CD14-positive monocyte (primary cell): ENCODE data around the gene CHN1. TPM values are rescaled to one million over a fixed set of nuclear protein-coding genes. Genes with fewer than 3 reads are reported as not detected.

ENCODE experiments used
- DNase-seq, 3 donors: peaks; one replicate each; pipeline ENCODE4 v3.0.0-alpha.2; 2011 to 2022
- H2AFZ ChIP-seq: 2 replicates; pipeline ENCODE4 v1.6.0; 2012; ENCODE audit warnings: mild to moderate bottlenecking, low read depth, low read length, inconsistent platforms; ENCODE audit not compliant: insufficient read depth, poor library complexity, severe bottlenecking
- H3K27ac ChIP-seq, 2 donors: 1 replicate in 1 of 2; 2 replicates in 1 of 2; pipeline ENCODE4 v1.5.1; 2012 to 2013; ENCODE audit warnings: low read length in 2 of 2, control low read depth in 1 of 2, inconsistent platforms in 1 of 2, low read depth in 1 of 2, mild to moderate bottlenecking in 1 of 2
- H3K27me3 ChIP-seq, 2 donors: one replicate each; pipeline versions ENCODE4 v1.6.0 to v1.6.1; 2011 to 2013; ENCODE audit warnings: low read length in 2 of 2; ENCODE audit not compliant: control insufficient read depth in 2 of 2, insufficient read depth in 2 of 2
- H3K36me3 ChIP-seq, 2 donors: replicated peaks in 1 of 2; 1 replicate in 1 of 2; 2 replicates in 1 of 2; pipeline versions ENCODE4 v1.5.1 to v1.6.1; 2012 to 2013; ENCODE audit warnings: low read length in 2 of 2, control low read depth in 1 of 2, inconsistent platforms in 1 of 2, mild to moderate bottlenecking in 1 of 2; ENCODE audit not compliant: insufficient read depth in 2 of 2, control insufficient read depth in 1 of 2
- H3K4me1 ChIP-seq, 2 donors: 1 replicate in 1 of 2; 2 replicates in 1 of 2; pipeline versions ENCODE4 v1.5.1 to v1.6.1; 2012 to 2013; ENCODE audit warnings: low read length in 2 of 2, control low read depth in 1 of 2, inconsistent platforms in 1 of 2, mild to moderate bottlenecking in 1 of 2, moderate library complexity in 1 of 2; ENCODE audit not compliant: insufficient read depth in 2 of 2, control insufficient read depth in 1 of 2
- H3K4me2 ChIP-seq: replicated peaks from 2 replicates; pipeline ENCODE3; 2012; ENCODE audit warnings: low read length, moderate library complexity, mild to moderate bottlenecking; ENCODE audit not compliant: poor library complexity, severe bottlenecking; ENCODE audit errors: extremely low read depth
- H3K4me3 ChIP-seq, 3 experiments: fragments of 200-600 bp in 1 of 3; sonication (generic) in 1 of 3; replicated peaks in 1 of 3; 1 replicate in 2 of 3; 2 replicates in 1 of 3; pipeline ENCODE4 v1.5.1; 2011 to 2013; ENCODE audit warnings: low read length in 3 of 3, mild to moderate bottlenecking in 3 of 3, control low read depth in 2 of 3, low read depth in 2 of 3, inconsistent platforms in 1 of 3, moderate library complexity in 1 of 3
- H3K79me2 ChIP-seq: 2 replicates; pipeline ENCODE4 v1.6.0; 2012; ENCODE audit warnings: mild to moderate bottlenecking, control low read depth, inconsistent platforms, low read length, moderate library complexity; ENCODE audit not compliant: insufficient read depth
- H3K9ac ChIP-seq: 2 replicates; pipeline ENCODE4 v1.6.0; 2017; ENCODE audit warnings: low read length, mild to moderate bottlenecking; ENCODE audit not compliant: insufficient read depth, poor library complexity, severe bottlenecking
- H3K9me3 ChIP-seq, 2 donors: replicated peaks in 1 of 2; 1 replicate in 1 of 2; 2 replicates in 1 of 2; pipeline versions ENCODE4 v1.5.1 to v1.6.1; 2012 to 2013; ENCODE audit warnings: low read length in 2 of 2, control low read depth in 1 of 2; ENCODE audit not compliant: control insufficient read depth in 1 of 2, insufficient read depth in 1 of 2
- H4K20me1 ChIP-seq: 2 replicates; pipeline ENCODE4 v1.6.0; 2012; ENCODE audit warnings: mild to moderate bottlenecking, low read length, control low read depth, moderate library complexity; ENCODE audit not compliant: insufficient read depth
- H3K27ac Mint-ChIP-seq, 7 donors: one replicate each; pipeline ENCODE4 v1.8.0; 2020; ENCODE audit warnings: mild to moderate bottlenecking in 7 of 7, mixed read lengths in 7 of 7, moderate library complexity in 6 of 7, inconsistent platforms in 2 of 7
- H3K27me3 Mint-ChIP-seq, 3 donors: one replicate each; pipeline ENCODE4 v1.8.0; 2021 to 2022; ENCODE audit warnings: low read depth in 3 of 3, mild to moderate bottlenecking in 3 of 3, mixed read lengths in 3 of 3, moderate library complexity in 3 of 3, inconsistent platforms in 1 of 3
- H3K36me3 Mint-ChIP-seq, 2 donors: one replicate each; pipeline ENCODE4 v1.8.0; 2020; ENCODE audit warnings: mixed read lengths in 2 of 2, inconsistent platforms in 1 of 2, mild to moderate bottlenecking in 1 of 2
- H3K4me1 Mint-ChIP-seq: one replicate; pipeline ENCODE4 v1.8.0; 2020; ENCODE audit warnings: mild to moderate bottlenecking, mixed read lengths
- H3K4me3 Mint-ChIP-seq, 2 donors: one replicate each; pipeline ENCODE4 v1.8.0; 2020; ENCODE audit warnings: mild to moderate bottlenecking in 2 of 2, mixed read lengths in 2 of 2, moderate library complexity in 1 of 2
- H3K9me3 Mint-ChIP-seq, 7 donors: one replicate each; pipeline ENCODE4 v1.8.0; 2020 to 2022; ENCODE audit warnings: mixed read lengths in 7 of 7, mild to moderate bottlenecking in 6 of 7, moderate library complexity in 6 of 7, inconsistent platforms in 2 of 7
- WGBS: methylation state at CpG from one replicate; pipeline ENCODE4 v1.1.5; 2013; ENCODE audit warnings: missing lambda C conversion rate; ENCODE audit not compliant: insufficient coverage; 5-methylcytosine and 5-hydroxymethylcytosine counted together
- intact Hi-C, 2 donors: fragments of 100-400 bp; cut with micrococcal nuclease; formaldehyde crosslinking; loops; one replicate each; pipeline versions ENCODE4 v1.15.0 to v1.15.1; 2023
- polyA plus RNA-seq, 3 donors: library from polyadenylated mRNA; depleted of rRNA in 1 of 3; unstranded in 2 of 3; stranded (reverse) in 1 of 3; fragments of 300-500 nt in 2 of 3; fragments of >200 nt in 1 of 3; fragmentation: Illumina TruSeq in 2 of 3; gene quantifications; 1 replicate in 2 of 3; 2 replicates in 1 of 3; pipeline ENCODE4 v1.2.3, GENCODE V29; 2012 to 2021
- TF ChIP-seq, protein P1 (sequence below): fragments of 200-600 bp; IDR thresholded peaks from one replicate; pipeline ENCODE4 v1.8.0; 2022; ENCODE audit warnings: antibody characterized with exemption, mild to moderate bottlenecking

Gene CHN1
- polyA plus RNA-seq, 3 donors, result 0.36 TPM; not detected in 2

DNA sequence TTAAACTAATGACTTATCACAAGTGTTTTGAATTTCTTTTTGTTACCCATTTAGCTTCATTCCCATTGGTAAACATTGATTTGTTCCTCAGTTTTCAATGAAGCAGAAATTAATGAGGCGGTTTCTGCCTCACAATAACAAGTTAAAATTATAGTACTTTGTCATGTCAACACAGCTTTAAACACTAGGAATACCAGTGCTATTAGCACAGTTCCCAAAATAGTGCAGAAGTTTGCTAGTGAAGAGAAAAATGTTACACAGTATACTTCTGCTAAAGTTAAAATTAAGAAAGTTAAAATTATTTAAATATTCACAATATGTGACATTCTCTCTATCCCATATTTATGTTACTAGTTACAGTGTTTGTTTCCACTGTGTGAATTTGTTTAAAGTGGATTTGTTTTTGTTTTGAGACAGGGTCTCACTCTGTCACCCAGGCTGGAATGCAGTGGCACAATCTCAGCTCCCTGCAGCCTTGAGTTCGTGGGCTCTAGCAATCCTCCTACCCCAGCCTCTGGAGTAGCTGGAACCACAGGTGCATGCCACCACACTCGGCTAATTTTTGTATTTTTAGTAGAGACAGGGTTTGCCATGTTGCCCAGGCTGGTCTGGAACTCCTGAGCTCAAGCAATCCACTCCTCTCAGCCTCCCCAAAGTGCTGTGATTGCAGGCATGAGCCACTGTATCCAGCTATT is 3.8 kb upstream of the CHN1 start:
- no peaks in the 10 kb centered on the region for H4K20me1 ChIP-seq
- no peak overlapping the region for H3K4me3 ChIP-seq
- no peak overlapping the region for H3K27ac ChIP-seq
- H3K36me3 ChIP-seq, result no peaks in the 10 kb centered on the region
- no peak overlapping the region for H3K9ac ChIP-seq
- peaks cover 56 to 72% (median 56%) of the 10 kb centered on the region in 3 donors for H3K27me3 Mint-ChIP-seq
- peaks cover 0 to 14% of the 10 kb centered on the region in 2 donors for H3K9me3 ChIP-seq
- H3K36me3 Mint-ChIP-seq, result peaks cover 4% of the 10 kb centered on the region in 2 donors
- no peak for DNase-seq
- no peak overlapping the region for H3K4me3 Mint-ChIP-seq
- no peaks in the 10 kb centered on the region for H3K79me2 ChIP-seq
- no peak overlapping the region for H3K27ac Mint-ChIP-seq
- H3K27me3 ChIP-seq, result peaks cover 57 to 64% of the 10 kb centered on the region in 2 donors
- no peak overlapping the region for H3K4me2 ChIP-seq
- peaks cover 4% of the 10 kb centered on the region for H3K4me1 Mint-ChIP-seq
- peaks cover 8 to 9% of the 10 kb centered on the region in 2 donors for H3K4me1 ChIP-seq
- TF ChIP-seq, protein P1, sequence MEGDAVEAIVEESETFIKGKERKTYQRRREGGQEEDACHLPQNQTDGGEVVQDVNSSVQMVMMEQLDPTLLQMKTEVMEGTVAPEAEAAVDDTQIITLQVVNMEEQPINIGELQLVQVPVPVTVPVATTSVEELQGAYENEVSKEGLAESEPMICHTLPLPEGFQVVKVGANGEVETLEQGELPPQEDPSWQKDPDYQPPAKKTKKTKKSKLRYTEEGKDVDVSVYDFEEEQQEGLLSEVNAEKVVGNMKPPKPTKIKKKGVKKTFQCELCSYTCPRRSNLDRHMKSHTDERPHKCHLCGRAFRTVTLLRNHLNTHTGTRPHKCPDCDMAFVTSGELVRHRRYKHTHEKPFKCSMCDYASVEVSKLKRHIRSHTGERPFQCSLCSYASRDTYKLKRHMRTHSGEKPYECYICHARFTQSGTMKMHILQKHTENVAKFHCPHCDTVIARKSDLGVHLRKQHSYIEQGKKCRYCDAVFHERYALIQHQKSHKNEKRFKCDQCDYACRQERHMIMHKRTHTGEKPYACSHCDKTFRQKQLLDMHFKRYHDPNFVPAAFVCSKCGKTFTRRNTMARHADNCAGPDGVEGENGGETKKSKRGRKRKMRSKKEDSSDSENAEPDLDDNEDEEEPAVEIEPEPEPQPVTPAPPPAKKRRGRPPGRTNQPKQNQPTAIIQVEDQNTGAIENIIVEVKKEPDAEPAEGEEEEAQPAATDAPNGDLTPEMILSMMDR, result no peak
- intact Hi-C loops, result no loop called here
- no CpG with 5 or more reads among the region's 3 CpGs for WGBS
- H2AFZ ChIP-seq, result no peak overlapping the region
- peaks cover 0 to 5% (median 2%) of the 10 kb centered on the region in 7 donors for H3K9me3 Mint-ChIP-seq

DNA sequence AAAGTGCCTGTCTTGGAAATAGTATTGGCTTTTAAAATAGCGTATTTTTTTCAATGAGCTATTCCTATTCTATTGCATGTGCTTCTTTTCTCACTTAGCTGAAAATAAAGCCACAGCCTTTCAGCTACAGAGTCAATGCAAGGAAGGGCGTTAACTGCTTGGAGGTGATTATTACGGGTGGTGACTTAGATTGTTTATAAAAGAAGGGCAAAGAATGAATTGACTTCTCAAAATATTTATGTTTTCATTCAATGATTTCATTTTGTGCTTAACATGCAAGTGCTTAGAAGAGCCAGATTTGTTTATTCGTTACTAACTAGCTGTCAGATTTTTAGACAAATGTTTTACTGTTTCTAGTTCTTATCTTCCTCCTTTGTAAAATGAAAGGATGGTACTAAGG is 2.8 kb upstream of the CHN1 start:
- no CpG with 5 or more reads among the region's 4 CpGs for WGBS
- H3K27me3 Mint-ChIP-seq, result peaks cover 58 to 74% (median 62%) of the 10 kb centered on the region in 3 donors
- H3K4me3 ChIP-seq, result no peak overlapping the region

More for the DNA sequence above, 2.8 kb upstream of the CHN1 start:
- Histone ChIP-seq H3K9me3 (peaks cover 0 to 20% of the 10 kb centered on the region in 2 donors), H4K20me1 (no peaks in the 10 kb centered on the region), H3K27me3 (peaks cover 67 to 73% of the 10 kb centered on the region in 2 donors), H3K79me2 (no peaks in the 10 kb centered on the region), H2AFZ (no peak overlapping the region), H3K4me2 (no peak overlapping the region), H3K27ac (no peak overlapping the region), H3K4me1 (peaks cover 8 to 9% of the 10 kb centered on the region in 2 donors), H3K9ac (no peak overlapping the region), H3K36me3 (no peaks in the 10 kb centered on the region)
- TF ChIP-seq, protein P1, result no peak
- peaks cover 0 to 5% (median 2%) of the 10 kb centered on the region in 7 donors for H3K9me3 Mint-ChIP-seq
- intact Hi-C loops, result no loop called here
- H3K4me3 Mint-ChIP-seq, result no peak overlapping the region
- DNase-seq, result no peak
- H3K36me3 Mint-ChIP-seq, result peaks cover 4% of the 10 kb centered on the region in 2 donors
- peaks cover 4% of the 10 kb centered on the region for H3K4me1 Mint-ChIP-seq
- no peak overlapping the region for H3K27ac Mint-ChIP-seq
